Gastroesophageal sphincter (tissue), 3 donors: ENCODE data around the gene KHDRBS2.

Source experiments
- CTCF ChIP-seq, 4 experiments: fragments of 200-600 bp in 2 of 4; fragments of 450-650 bp in 2 of 4; sonication (generic) in 1 of 4; IDR thresholded peaks; one replicate each; pipeline ENCODE4 v1.5.1; 2017 to 2019; ENCODE audit warnings: antibody characterized with exemption in 4 of 4, mild to moderate bottlenecking in 2 of 4, moderate library complexity in 2 of 4
- POLR2A ChIP-seq, 2 donors: fragments of 450-650 bp; IDR thresholded peaks; one replicate each; pipeline ENCODE4 v1.6.1; 2017; ENCODE audit warnings: antibody characterized with exemption in 2 of 2, mild to moderate bottlenecking in 2 of 2, moderate library complexity in 1 of 2
- POLR2AphosphoS5 ChIP-seq: sonication (generic); formaldehyde crosslinking; IDR thresholded peaks from one replicate; pipeline ENCODE4 v1.6.1; 2017; ENCODE audit warnings: antibody characterized with exemption

GRCh38 chr6:62265906-62266525 is 20.0 kb downstream of the KHDRBS2 start:
- TF ChIP-seq CTCF (IDR thresholded peaks at IDR 0.05) (no peak), POLR2A (IDR thresholded peaks at IDR 0.05) (no peak), POLR2AphosphoS5 (no peak)
